Neural cell (in vitro differentiated cells): ENCODE data around the gene RAPGEF5.

Experiments
- CTCF ChIP-seq: fragments of 450-650 bp; IDR thresholded peaks from 2 replicates; pipeline ENCODE4 v1.5.1; 2014; ENCODE audit warnings: antibody characterized with exemption, mild to moderate bottlenecking, moderate library complexity; ENCODE audit not compliant: poor library complexity, severe bottlenecking
- EP300 ChIP-seq: fragments of 450-650 bp; conservative IDR thresholded peaks from 2 replicates; pipeline ENCODE4 v1.6.1; 2014; ENCODE audit warnings: antibody characterized with exemption, mild to moderate bottlenecking, moderate library complexity; ENCODE audit not compliant: poor library complexity, severe bottlenecking

- no peak for TF ChIP-seq CTCF
- no peak for TF ChIP-seq EP300
Observed at GRCh38 chr7:22151901-22152300, 205.1 kb downstream of the RAPGEF5 start.
